ENCODE measurements around the gene SRD5A3.

The SRD5A3 gene

DNA sequence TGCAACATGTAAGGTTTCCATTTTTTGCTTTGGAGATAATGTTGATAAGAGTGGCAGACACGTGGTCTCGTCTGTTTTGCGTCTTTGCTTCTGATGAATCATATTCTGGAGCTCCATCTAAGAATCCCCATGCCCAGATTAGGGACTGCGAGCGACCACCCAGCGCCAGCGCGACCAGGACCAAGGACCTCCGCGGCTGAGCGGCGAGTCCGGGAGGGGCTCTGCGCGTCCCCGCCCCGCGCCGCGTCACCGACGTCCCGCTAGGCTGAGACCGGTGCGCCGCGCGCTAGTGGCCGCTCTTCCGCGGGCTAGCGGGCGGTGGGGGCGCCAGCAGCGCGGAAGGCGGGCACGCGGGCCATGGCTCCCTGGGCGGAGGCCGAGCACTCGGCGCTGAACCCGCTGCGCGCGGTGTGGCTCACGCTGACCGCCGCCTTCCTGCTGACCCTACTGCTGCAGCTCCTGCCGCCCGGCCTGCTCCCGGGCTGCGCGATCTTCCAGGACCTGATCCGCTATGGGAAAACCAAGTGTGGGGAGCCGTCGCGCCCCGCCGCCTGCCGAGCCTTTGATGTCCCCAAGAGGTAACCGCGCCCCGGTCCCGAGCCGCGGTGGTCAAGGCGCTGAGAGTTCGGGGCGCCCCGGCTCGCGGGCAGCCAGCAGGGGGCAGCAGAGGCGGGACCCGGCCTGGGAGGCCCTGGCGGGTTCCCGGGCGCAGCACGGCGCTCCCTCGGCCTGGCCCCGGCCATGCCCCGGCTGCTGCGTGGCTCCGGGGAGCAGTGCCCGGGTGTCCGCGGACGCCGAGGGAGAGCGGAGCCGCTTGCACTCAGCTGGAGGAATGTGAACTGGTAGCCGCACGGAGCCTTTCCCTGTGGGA, at the start of gene SRD5A3:
Gene SRD5A3 (plus strand): TSS at position 263 of the 871 bp plus-strand sequence. CDS start 95 bp downstream, at position 358.
- DNase-seq (ENCODE audit: low read depth), result peak; percentile 80

DNA sequence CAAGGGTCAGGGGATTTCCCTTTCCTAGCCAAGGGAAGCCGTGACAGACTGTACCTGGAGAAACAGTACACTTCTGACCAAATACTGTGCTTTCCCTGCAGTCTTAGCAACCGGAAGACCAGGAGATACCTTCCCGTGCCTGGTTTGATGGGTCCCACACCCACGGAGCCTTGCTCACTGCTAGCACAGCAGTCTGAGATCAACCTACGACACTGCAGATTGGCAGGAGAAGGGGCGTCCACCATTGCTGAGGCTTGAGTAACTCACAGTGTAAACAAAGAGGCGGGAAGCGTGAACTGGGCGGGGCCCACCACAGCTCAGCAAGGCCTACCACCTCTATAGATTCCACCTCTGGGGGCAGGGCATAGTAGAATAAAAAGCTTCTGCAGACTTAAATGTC, 48.7 kb upstream of the SRD5A3 start:
- no peak for DNase-seq (ENCODE audit: low read depth)

DNA sequence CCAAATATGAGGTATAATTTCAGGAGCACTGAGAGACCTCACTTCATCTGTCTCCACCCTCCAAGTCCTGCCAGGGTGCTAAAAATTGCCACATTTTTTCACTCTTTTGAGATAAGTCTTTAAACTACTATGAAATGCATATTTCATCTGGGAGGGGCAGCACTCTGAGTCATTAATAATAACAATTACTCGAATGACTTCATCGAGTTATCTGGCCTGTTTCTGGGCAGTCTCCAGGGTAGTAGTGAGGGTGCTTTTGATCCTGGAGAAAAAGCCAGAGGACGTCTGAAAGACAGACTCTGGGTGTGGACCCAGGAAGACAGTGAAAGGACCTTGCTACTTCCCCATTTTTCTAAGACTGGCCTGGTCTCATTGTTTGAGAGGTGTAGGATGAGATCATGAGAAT, 42.3 kb upstream of the SRD5A3 start:
- DNase-seq (ENCODE audit: low read depth), result no peak

DNA sequence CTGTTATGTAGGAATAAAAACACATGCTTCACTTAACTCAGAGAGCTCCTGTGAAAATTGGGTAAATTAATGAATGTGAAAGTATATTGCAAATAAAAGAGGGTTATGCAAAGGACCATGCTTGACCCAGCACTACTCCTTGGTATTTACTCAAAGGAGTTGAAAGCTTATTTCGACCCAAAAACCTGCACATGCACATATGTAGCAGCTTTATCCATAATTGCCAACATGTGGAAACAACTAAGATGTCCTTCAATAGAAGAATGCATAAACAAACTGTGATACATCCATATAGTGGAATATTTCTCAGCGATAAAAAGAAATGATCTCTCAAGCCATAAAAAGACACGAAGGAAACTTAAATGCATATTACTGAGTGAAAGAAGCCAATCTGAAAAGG, 41.7 kb upstream of the SRD5A3 start:
- DNase-seq (ENCODE audit: low read depth), result no peak

DNA sequence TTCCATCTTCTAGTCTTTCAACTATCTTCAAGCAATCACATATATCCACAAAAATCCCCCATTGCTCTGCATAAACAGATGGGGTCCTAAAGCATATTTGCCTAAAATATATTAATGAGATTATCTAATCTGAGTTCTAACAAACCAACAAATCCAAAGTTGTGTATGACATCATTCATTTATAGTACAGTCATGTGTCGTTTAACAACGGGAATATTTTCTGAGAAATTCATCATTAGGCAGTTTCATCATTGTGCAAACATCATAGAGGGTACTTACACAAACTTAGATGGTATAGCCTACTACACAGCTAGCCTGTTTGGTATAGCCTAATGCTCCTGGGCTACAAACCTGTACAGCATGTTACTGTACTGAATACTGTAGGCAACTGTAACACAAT, 38.0 kb upstream of the SRD5A3 start:
- DNase-seq (ENCODE audit: low read depth), result no peak

DNA sequence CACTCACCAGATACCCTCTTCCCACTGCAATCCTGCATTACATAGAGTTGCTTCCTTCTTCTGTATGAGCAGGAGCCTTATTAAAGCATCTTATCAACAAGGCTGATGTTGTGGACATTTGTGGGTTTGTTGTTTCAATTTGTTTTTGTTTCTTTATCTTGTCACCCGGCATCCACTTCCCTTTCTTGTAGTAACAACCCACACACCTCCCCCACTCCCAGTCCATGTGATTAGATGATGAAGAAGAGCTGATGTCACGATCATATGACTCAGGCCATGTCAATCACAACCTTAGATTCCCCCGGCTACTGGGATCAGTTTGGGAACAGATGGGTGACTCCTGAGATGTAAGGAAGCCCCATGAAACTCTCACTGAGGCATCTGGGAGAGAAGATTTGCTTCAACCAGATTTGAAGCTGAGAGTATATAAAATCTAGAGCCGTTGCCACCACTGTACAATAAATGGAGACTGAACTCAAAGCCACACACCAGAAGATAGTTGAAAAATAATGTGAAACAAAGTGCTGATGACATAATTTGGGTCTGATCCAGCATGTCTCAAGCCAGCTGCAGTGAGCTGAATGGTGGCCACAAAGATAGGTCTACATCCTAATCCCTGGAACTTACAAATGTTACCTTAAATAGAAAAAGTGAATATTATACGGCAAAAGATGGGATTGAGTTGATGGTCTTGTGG, 34.1 kb upstream of the SRD5A3 start:
- DNase-seq (ENCODE audit: low read depth), result no peak

DNA sequence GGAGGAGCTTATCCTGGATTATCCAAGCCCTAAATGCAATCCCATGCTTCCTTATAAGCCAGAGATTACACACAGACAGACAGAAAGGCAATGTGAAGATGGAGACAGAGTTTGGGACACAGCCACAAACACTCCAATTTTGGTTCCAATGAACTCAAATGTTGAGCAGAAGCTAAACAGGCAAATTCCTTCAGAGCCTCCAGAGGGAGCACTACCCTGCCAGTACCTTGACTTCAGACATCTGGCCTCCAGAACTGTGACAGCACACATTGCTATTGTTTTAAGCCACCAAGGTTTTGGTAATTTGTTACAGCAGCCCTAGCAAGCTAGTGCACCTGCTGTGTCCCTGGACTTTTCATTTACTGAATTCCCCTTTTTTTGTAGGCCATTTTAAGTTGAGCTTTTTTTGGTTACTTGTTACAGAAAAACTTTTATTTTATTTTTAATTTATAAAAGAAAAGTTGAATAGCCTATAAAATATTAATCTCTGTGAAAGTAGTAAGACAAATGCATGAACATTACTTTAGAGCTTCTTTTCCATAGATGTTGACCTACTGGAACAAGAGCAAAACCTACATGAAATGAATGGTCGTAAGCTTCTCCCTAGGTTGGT, 33.4 kb upstream of the SRD5A3 start:
- DNase-seq (ENCODE audit: low read depth), result no peak

DNA sequence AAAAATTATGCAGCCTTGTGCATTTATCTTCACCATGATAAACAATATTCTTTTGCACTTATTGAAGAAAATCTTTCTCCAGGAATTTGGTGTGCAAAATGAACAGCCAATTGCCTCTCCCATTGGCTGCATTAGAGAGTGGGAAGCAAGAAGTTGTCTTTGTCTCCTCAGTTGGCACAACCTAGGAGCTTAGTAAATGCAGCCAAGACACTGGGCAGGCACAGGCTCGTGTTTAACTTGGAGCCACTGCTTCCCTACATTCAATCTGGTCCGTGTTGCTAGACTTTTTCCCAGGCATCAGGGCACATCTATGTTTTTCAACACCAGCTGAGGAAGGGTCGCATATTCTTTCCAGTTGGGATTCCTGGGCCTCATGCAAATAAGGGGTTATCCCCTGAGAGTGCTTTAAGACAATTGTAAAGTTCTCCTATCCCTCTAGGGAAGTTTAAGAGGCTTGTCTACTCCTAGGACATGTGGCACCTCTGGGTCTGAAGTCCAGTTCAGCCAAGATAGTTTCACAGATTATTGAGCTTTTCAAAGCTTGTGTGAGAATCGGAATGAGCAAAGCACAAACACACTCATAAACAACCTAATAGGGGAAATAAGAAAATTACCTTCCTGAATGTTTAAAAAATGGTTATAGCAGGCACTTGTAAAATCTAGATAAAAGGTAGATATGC, 31.8 kb upstream of the SRD5A3 start:
- no peak for DNase-seq (ENCODE audit: low read depth)

DNA sequence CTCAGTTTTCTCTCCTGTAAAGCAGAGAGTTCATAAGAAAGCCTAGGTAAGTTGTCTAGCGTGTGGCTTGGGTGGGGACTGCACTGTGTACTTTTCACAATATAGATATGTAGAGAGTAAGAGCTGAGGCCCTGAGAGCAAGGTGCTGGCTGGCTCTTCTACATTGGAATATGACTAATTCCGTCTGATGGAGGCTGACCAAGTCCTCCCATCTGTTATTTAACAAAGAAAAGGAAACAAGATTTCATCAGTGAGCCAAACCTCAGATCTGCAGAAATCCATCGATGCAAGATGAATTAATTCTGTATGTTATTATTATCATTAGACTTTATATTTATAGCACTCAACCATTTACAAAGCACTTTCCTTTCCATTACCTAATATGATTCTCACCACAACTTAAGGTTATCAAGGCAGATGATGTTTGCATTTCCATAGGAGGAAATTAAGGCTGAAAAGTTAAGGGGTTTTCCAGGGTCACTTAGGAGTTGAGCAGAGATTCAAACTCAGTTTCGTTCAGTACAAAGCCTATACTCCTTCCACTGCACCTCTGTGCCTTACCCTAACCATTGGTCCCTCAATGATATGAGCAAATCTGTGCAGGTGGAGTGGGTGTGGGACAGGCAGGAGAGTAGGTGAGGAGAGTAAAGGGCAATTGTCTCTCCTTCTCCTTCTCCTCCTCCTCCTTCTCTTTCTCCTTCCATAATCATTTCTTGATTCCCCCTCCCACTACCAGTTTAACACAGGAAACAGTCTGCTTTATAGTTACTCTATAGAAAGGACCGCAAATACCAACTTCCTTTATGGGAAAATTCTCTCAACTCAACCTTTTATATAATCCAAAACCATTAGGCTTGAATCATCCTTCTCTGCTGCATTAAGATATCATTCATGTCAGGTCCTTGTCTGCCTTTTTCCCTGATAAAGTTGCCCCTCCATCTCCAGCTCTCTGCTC, 27.6 kb upstream of the SRD5A3 start:
- DNase-seq (ENCODE audit: low read depth), result no peak

DNA sequence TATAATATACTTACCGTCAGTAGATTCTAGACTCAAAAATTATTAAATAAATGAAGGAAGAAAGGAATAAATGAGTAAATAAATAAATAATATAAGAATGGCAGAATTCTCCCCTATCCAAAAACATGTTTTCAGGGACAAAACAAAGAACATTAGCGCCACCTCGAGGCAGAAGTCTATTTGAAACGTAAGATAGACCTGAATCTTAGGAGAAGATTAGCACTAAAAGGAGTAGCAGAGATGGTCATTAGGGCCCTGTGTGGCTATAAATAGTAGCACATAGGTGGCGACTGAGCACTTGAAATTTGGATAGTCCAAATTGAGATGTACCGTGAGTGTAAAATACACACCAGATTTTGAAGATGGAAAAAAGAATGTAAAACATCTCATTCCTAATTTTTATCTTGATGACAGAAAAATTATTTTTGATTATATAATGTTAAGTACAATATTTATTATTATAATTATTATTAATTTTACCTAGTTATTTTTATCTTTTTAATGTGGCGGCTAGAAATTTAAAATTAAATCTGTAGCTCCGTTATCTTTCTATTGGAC, 24.3 kb upstream of the SRD5A3 start:
- no peak for DNase-seq (ENCODE audit: low read depth)

DNA sequence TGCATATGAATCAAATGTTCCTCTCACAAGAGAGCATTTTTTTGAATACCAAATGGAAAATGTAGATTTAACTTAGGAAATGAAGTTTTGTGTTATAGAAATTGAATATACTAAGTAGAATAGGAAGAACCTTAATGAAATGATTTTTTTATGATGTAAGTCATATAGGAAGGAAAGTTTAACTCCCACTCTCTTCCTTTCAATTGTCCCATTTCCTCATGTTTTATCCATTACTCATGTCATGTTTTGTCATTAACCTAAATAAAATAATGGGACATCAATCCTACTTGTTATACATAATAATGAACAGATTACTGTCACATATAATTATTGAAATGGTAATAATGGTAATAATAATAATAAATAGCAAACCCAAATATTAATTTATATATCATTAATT, 22.7 kb upstream of the SRD5A3 start:
- DNase-seq (ENCODE audit: low read depth), result no peak

DNA sequence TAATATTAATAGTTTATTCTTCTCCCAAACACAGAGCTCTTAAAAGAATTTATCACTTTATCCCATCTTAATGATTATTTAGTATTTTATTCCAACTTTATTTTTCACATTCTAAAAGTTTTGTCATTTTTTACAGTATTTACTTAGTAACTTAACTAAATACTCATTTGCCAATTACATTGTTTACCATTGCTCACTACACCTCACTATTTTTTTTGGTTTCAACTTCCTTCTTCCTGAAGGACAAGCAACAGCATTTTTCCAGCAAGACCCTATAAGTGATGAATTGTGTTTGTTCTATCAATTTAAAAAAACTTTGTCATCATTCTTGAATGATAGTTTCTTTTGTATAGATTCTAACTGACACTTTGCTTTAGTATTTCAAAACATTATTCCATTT, 19.4 kb upstream of the SRD5A3 start:
- no peak for DNase-seq (ENCODE audit: low read depth)

DNA sequence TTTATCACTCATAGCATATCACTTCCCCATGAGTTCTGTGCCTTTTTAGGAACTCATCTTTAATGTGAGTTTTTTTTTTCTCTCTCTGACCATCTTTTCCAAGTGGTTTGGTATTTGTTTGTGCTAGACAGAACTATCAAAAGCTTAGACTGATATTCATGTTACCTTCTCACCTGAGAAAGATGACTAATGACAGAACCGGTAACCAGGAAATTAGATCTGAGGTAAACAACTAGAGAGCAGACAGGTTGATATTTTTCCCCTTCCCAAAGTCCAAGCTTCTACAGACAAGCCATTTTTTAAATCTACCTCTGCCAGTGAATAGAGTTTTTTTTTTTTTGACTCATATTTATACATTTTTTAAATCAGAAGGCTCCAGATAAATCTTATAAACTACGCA, 17.0 kb upstream of the SRD5A3 start:
- DNase-seq (ENCODE audit: low read depth), result no peak

DNA sequence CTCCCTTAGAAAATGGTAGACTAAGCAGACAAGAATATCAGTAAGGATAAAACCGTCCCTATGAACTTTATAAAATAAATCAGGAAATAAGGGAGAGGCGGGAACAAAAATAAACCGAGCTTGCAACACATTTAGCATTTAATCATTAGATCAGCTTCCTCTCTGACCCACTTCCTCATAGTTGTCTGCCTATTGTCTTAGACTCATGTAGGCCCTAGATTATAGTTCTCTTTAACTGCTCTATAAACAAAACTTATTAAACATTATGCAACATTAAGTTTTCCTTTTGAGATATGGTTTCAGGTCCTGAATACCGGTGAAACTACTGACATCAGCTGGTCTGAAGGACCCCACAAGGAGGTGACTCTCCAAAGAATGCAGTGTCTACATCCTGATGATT, 15.8 kb upstream of the SRD5A3 start:
- DNase-seq (ENCODE audit: low read depth), result no peak

DNA sequence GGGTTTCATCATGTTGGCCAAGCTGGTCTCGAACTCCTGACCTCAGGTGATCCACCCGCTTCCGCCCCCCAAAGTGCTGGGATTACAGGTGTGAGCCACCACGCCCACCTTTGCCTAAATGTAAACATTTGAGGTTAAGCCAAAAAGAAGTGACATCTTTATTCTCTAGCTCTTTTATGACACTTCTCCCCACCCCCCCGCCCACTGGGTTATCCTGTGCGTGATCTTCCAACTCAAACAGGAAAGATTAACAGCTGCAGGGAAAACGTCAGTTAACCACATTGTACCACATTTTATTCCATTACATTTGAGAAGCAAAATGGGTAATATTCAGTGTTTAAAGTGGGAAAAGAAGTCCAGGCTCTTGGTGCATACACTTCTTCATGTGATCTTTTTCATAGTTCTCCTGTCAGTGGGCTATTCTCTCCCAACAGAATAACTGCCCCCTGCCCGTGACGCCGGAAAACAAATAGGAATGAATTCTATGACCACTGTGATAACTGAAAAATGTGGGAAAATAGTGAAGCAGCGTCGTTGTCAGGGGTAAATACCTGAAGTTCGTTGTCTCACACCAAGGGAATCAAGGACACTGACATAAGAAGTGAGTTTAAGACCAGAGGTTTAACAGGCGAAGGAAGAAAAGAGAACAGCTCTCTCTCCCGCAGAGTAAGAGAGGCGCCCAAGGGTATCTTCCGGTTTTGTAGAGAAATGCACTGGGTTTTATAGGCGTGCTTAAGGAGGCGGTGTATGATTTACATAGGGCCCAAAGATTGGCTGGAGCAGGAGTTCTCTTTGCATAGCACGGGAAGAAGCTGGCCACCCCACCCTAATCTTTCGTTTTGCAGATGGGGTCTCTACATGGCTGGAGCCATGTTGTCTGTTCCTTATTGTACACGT, 9.7 kb upstream of the SRD5A3 start:
- no peak for DNase-seq (ENCODE audit: low read depth)

DNA sequence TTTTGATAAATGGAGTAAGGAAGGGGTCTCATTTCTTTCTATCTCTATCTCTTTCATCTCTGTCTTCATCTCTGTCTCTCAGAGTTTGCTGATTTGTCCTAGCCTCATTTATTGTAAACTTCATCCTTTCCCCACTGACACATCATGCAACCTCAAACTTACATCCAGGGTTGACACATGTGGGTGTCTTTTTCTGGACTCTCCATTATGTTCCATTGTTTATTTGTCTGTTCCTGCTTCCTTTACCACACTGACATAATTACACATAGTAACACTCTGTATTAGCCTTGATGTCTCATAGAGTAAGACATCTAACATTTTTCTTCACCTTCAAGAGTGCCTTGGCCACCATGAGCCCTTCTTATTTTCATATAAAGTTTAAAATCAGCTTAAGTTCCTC, 8.1 kb upstream of the SRD5A3 start:
- DNase-seq (ENCODE audit: low read depth), result no peak

DNA sequence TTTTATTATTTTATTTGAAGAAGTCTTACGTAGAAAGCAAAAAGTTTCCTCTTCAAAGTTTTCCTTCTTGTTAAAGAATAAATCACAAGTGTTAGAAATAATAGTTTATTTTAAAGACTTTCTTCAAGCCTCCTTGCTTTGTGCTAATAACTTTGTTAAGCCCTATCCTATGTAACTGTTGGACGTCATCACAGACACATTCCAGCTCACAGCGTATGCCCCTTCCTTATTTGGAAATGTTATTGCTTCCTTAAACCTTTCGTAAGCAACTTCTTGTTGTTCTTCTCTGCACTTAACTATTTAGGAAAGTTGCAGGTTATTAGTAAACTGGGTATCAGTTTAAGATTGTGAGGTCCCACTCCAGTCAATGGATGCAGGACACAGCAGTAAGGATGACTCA, 7.6 kb upstream of the SRD5A3 start:
- DNase-seq (ENCODE audit: low read depth), result no peak

DNA sequence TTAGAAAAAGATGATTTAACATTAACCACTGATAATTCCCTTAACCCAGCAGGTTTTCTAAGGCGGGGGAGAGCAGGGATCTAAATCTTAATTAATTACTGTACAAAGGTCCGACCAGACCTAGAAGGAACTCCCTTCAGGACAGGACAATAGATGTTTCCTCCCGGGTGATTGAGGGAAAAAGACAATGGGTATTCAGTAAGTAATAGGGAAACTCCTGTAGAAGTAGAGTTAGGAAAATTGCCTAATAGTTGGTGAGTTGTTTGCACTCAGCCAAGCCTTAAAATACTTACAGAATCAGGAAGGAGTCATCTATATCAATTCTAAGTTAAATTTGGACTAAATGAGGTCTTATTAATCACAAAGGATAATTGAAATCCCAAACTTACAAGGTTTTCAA, 5.8 kb upstream of the SRD5A3 start:
- no peak for DNase-seq (ENCODE audit: low read depth)

DNA sequence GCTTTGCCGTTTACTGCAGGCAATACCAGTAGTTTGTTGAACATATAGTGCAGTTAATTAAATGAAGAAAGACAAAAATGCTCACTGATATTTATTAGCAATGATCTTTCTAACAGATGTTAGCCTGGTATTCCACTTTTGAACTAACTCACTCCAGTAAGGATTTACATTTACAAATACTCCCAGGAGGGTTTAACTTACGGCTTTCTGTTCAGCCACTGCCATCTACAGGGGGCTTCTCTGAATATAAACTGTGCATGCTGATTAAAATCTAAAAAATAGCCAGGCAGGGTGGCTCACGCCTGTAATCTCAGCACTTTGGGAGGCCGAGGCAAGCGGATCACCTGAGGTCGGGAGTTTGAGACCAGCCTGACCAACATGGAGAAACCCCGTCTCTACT, 2.2 kb upstream of the SRD5A3 start:
- no peak for DNase-seq (ENCODE audit: low read depth)

DNA sequence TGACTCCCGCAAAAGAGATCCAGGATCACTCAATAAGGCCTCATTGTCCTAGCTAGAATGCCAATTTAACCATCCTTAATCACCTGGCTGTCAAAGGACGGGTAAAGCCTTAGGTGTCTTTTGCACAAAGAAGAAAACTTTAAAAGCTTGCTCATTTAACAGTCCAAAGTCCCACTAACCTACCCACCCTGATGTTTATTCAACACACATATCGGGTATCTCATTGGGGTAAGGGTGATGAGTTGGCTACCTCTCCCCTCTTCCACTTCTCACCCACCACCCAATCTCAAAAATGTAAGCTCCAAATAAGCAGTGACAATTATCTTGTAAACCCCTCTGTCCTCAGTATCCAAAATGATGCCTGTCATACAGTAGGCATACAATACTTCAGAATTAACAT, 988 bp upstream of the SRD5A3 start:
- DNase-seq (ENCODE audit: low read depth), result no peak
